ENCODE data around the gene NPIPA2.
"Not testable (repeated sequence)": the region's sequence is repeated elsewhere in the genome, so short reads cannot be mapped to it uniquely, and the experiment has no call there.

- not testable (repeated sequence) for TF ChIP-seq DPF2 (CRISPR knock-in tag; IDR thresholded peaks at IDR 0.05; ENCODE audit: borderline replicate concordance, low read depth); CTCF (CRISPR knock-in tag; IDR thresholded peaks at IDR 0.05); EP300 (IDR thresholded peaks at IDR 0.05; ENCODE audit: low read depth in 2 of 2, low read length in 2 of 2); EP300 (CRISPR knock-in tag; IDR thresholded peaks at IDR 0.05; ENCODE audit: borderline replicate concordance)
Observed at GRCh38 chr16:14807184-14807678, 64.9 kb downstream of the NPIPA2 start.

Measured in HepG2 (cell line).